HG03103 (cell line): ENCODE results near the gene WDFY2.

ENCODE experiments used
- ATAC-seq: cut with Tn5 transposase; IDR thresholded peaks from one replicate; pipeline ENCODE4 v1.9.1; 2021; ENCODE audit warnings: low read depth; ENCODE audit not compliant: unreplicated experiment

The WDFY2 gene

DNA sequence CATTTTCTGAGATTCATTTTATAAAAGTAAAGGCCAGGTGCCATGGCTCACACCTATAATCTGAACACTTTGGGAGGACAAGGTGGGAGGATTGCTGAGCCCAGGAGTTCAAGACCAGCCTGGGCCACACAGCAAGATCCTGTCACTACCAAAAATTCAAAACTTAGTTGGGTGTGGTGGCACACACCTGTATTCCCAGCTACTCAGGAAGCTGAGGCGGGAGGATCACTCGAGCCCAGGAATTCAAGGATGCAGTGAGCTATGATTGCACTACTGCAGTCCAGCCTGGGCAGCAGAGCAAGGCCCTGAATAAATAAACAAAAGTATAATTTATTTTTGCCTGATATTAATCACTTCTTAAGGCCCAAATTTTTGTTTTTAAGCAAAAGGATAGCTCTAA lies 179.2 kb downstream of the WDFY2 start:
- no peak for ATAC-seq

DNA sequence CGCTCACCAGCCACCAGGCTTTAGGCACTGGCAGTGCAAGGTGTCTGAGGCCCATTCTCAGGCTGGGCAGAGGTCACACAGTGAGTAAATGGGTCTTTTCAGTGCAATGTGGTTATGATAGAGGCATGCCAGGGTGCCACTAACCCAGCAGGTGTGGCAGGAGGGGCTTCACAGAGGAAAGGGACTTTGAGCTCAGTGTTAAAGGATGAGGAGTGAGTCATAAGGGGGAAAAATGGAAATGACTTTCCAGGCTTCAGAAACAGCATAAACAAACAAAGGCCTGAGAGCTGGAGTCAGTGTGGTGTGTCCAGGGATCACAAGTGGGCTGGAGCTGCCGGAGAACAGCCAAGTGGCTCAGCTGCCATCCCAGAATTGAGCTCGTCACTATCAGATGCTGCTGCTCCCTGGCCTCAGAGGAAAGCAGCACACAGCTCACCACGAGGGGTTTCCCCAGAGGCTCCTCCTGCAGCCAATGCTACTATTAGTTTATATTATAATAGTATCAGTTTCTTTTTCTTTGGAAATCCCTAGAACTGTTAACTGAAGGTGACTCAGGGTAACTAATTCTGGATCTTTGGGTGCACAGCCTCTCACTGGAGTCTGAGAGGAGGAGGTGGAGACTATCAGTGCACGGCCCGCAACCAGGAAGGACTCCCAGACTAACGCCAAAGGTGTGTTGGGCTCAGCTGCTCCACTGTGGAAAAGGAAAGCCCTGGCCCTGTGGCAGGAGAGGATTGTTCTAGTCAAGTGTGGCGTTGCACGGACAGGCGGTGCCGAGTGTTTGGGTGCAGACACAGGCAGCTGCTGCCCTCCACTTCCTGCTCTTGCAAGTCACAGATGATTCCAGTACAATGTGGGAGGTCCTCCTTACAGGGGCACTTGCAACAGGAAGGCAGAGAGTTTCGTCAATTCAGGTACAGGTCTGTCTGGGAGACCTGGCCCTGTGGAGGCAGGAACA lies 180.2 kb downstream of the WDFY2 start:
- peak; percentile 77 for ATAC-seq

DNA sequence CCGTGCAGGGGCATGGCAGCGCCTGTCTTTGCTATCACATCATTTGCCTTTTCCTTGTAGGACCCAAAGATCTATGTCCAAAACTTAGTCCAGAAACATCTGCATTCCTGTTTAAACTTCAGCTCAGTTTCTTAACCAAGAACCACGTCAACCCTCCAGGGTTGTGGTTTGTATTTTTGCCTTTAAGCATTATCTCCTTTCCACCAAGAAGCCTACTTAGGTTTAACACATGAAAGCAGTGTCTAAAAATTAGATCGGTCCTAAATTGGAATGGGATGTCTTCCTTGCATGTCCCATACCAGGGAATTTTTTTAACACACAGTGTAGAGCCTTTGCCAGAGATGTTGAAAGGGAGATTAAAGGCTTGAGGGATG lies 180.9 kb downstream of the WDFY2 start:
- no peak for ATAC-seq

DNA sequence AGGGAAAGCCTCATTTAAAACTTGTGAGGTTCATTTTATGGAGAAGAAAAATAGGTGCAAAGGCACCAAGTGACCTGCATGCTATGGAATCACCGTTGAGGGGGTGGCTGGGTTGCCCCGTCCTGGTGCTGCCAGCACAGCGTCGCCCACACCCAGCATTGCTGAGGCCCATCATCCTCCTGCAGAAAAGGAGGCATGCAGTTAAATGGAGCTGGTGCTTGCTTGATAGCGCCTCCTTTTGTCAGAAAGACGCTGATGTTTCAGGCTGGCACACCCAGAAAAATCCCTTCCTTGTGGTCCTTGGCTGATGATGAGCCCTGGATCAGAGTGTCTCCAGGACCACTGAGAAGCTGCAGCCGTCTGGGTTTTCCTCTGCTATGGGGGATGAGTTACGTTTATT lies 182.8 kb downstream of the WDFY2 start:
- ATAC-seq, result no peak

DNA sequence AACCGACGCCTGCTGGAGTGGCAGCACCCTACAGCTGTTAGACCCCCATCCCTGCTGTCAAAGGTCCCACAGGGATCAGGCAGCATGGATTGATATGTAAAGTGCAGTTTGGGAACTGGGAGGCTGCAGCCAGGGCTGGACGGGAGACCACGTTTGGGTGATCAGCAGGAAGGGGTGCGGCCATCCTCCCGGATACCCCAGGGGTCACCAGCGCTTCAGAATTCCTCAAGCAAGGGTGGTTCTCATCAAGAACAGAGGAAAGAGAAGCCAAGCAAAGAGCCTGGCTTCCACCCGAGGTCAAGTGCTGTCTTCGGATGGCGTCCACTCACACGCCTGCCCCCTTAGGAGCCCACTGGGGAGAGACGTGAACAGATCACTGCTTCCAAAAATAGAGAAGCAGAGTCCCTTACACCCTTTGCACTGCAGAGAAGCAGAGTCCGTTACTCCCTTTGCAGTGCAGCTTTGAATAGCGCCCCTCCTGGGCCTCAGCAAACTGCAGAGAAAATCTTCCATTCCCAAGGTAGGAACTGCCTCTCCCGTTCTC lies 184.2 kb downstream of the WDFY2 start:
- ATAC-seq, result no peak

DNA sequence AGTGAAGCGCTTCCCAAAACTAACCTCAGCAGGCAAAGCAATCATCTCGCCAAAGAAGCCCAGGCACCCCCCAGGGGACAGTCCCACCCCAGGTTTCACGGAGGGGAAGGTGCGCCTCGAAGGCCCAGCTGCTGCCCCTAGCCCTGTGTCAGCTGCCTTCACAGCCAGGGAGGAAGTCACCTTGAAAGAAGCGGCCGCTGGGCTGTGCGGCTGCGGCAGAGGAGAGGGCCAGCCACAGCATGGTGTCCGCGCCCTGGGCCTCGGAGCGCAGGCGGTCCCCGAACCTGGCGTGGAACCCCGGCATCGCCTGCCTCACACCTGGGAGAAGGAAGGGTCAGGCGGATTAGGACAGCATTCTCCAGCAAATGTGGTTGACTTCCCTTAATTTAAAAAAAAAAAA lies 184.7 kb downstream of the WDFY2 start:
- ATAC-seq, result no peak

DNA sequence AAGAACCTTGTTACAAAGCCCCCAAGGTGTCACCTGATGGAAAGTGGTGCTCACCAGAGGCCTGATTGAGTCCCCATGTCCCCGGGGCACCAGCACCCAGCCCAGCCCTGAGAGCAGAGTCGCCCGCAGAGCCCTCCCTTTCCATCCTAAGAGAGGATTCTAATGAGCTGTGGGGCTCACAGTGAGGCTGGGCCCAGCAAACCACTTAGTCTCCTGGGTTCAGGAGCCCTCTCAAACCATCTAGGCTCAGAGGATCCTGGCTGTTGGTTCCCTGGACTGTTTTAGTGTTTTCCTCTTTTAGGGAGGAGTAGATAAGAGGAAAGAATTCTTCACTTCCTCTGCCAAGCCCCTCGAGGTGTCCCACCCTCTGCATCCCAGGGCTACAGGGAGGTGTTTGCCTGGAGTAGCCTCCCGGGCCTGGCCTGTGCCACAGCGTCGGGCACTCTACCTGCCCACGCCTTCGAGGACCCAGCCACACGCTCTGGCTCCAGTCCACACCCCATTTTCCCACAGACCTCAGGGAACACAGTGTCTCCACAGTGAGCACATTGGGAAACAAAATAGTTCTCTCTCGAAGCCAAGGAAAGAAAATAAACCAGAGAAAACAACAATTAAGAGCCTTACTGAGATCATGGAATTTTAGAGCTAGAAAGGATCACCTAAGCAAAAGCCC lies 185.3 kb downstream of the WDFY2 start:
- ATAC-seq, result no peak

DNA sequence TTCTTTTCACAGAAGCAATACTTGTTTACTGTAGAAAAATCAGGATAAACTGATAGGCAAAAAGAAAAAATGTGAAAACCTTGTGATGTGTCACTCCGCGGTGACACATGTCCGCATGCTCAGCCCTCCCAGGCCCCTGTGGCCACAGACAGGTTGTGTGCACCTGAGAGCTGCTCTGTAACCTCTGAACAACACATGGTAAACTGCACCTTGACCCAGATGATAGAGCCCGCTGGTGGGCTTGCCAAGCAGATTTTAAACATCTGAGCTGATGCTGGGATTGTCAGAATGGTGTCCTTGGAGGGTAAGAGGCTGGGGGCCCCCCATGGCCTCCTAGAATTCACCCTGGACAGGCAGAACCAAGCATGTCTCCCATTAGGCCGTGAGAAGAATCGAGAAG lies 185.9 kb downstream of the WDFY2 start:
- ATAC-seq, result no peak

DNA sequence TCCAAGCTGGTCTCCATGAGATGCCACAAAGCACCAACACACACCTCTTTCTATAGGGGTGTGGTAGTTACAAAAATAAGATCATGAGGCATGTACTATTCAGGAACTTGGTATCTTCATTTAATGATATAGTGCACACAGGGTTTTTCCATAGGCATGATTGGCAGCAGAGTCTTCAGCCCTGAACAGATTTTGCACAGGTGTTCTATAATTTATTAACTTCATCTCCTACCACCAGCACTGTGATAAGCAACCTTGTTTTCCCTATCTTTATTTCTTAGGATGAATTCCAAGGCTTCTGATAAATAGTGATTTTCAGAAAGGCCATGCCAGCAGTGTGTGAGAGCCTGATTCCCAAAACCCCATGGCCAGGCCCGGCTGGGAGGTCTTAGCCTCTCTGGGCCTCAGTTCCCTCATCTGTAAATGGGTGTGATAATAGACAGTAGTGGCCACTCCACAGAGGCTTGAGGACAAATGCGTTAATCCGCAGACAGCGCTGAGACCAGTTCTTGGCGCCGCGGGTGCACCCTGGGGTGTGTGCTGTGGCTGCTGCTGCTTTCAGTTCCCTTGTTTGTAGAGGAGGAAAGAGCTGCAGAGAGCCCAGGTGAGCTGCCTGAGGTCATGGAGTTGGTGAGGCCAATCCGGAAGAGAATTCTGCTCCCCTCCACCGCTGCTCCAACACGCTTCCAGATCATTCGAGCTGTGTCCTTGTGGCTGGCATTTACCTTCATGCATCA lies 186.6 kb downstream of the WDFY2 start:
- no peak for ATAC-seq

DNA sequence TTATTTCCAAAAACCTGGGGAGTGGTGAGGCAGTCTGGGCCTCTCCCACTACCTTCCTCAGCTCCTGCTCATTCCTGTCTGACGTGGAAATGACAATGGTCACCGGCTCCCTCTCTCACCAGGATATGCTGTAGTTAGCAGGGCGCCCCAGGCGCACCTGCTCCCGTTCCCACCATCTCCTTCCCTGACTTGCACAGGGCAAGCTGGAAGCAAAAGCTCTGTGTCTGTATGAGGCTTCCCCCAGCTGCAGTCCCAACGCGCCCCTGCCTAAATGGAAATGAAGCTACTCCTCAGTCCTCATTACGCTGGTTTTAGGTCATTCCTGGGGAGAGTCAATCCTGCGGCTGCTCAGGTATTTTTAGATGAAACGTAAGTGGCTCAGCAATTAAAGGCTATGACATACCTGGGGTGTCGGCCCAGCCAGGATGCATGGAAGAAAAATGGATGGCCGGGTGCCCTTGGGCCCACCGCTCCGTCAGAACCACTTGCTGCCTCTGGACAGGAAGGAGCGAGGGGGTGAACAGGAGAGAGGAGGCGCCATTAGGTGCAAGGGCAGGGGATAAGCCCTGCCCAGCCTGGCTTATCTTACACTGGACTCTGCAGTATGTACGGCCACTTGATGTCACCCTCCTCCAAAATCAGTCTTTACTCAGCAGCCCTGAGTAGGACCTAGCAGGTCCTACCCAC lies 187.3 kb downstream of the WDFY2 start:
- ATAC-seq, result no peak

DNA sequence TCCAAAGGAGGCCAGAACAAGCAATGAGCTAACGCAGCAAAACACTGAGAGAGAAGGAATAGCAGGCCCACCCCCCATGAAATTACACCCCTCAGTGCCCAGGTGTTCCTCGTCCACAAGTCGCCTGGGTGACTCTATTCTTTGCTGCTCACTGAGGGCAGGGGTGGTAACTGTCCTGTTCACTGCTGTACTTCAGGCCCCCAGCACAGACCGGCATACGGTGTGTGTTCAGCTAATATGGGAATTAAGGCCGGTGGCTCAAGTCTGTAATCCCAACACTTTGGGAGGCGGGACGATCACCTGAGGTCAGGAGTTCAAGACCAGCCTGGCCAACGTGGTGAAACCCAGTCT lies 187.8 kb downstream of the WDFY2 start:
- no peak for ATAC-seq

DNA sequence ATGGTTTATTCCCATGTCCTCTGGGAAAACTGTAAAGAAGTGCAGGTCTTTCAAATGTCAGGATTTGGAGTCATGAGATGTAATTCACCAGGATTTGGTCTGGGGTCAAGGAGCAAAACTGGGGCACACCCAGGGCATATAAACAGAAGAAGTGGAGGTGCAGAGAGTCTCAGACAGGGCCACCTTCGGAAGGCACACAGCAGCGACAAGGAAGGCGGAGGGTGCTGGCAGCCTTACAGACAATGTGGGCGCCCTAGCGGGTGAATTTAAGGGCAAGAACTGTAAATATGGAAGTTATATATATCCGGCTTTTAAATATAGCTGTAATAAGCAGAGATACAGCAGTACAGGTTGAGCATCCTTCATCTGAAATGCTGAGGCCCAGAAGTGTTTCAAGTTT lies 188.5 kb downstream of the WDFY2 start:
- no peak for ATAC-seq

DNA sequence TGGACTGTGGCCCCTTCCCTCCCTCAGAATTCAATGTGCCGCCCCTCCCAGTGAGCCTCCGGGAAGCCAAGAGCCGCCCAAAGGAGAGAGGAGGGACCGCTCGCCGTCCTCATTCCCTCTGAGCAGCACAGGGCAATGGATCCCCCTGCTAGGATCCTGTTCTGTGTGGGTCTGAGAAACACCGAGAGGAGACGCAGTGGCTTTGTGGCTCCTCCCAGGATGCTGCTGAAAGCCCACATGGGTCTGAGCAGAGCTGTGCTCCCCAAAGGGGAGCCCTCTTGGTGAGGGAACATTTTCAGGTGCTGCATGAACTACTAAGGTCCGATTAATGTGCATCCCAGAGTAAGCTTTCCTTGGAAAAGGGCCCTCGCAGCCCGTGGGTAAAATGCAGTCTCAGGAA lies 189.3 kb downstream of the WDFY2 start:
- no peak for ATAC-seq

DNA sequence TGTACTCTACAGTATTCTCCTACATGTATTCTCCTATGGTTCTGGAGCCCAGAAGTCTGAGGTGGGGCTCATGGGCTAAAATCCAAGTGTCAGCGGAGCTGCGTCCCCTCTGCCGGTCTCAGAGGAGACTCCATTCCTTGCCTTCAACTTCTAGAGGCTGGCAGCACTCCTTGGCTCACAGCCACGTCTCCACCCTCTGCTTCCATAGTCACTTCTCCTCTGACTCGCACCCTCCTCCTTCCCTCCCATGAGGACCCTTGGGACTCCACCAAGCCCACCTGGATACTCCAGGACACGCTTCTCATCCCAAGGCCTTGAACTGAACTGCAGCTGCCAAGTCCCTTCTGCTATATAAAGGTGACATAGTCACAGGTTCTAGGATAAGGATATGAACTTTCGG lies 191.9 kb downstream of the WDFY2 start:
- no peak for ATAC-seq

DNA sequence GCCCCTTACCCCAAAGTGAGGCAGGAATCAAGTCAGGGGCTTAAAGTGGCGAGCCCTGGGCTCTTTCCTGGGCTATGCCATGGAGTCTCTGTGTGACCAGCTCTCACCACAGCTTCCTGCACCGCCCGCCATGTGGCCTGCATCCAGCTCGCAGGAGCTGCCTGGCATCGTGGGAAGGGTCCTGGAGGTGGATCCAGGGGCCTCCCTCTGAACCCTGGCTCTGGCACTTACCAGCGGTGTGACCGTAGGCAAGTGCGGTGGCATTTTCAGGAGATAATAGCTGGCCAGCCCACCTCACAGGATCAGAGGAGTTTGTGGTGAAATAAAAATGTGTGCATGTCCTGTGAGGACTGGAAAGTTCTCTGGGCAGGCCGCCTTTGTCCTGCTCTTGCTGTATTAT lies 193.7 kb downstream of the WDFY2 start:
- ATAC-seq, result no peak

DNA sequence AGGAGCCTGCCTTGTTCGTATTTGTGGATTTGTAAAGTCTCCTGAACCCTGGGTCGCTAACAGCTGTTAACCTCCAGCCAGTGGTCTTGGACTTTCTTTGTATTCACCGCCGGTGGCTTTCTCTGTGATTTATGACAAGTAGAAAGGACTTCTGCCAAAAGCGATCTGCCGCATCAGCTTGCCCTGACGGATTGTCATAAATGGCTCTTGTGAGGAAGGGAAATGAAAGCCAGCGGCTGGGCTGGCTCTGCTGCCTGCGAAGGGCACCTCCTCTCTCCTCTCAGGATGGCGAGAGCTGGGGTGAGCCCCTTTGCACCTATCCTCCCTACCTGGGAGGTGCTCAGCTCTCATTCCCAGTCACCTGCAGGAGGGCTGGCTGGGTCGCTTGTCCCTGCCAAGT lies 194.1 kb downstream of the WDFY2 start:
- ATAC-seq, result no peak

DNA sequence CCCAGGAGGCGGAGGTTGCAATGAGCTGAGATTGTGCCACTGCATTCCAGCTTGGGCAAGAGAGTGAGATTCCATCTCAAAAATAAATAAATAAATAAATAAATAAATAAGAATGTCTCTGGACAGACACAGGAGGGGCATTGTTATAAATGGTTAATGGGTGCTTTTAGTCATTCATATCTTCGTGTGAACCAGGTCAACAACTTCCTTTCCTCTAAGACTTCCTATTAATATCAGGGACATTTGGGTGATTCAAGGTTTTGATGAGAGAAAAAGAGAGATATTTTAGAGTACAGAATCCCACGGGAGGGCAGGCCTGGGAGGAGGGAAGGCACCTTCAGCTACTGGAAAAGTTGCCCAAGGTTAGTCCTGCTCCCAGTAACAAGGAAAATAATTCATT lies 195.8 kb downstream of the WDFY2 start:
- ATAC-seq, result no peak

DNA sequence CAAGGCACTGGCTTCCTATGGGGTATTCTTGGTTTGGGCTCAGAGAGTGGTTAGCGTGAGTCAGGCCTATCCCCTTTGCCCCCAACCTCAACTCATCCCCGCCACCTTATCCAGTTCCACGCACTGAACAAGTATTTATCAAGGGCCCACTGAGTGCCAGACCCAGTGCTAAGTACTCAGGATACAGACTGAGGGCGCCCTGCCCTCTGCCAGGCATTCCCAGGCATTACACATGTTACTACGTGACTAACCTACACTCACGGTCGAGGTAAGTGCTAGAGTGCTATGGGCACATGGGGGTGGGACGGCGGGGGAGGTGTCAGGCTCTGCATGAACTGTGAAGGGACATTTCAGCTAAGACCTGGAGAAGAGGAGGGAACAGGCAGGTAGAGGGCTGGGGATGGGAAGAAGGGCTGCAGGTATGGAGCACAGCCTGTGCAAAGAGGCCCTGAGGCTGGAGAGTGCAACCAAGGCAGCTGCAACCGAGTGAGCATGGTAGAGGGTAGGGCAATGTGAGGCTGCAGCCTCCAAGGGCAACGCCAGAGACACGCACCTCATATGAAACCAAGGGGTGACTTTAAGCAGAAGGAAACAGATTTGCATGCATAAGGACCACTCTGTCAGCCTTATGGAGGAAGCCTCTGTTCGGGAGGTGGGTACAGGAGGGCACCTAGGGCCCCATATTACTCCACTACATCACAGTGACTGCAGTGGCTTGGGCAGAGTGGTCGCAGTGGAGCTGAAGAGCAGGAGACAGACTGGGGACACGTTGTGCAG lies 197.2 kb downstream of the WDFY2 start:
- ATAC-seq, result no peak

DNA sequence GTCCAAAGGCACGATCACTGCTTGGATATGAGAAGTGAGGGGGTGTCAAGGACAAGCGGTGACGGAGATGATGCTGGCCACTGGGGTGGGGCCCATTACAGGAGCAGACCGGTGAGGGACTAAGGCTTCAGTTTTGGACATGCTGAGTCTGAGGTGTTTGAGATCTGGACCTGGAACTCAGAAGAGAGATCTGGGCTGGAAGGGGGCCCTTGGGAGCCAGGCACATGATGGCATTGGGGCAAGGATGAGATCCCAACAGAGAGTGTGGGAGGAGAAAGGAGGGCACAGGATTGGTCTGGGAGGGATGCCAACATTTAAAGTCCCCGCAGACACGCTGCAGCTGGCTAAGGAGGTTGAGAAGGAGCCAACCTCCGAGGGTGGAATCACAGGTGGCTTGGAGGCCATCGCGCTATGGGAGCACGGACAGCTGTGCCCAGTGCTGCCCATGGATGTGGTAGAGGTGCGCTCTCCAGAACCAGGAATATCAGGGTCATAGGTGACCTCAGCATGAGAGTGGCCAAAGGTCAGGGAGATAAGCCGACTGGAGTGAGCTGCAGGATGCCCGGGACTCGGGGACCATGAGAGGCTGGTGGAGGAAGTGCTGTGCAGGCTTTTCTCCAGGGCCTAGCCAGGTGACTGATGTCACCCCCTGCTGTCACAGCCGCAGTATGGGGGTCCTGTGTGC lies 197.9 kb downstream of the WDFY2 start:
- ATAC-seq, result no peak
